Fibroblast of upper back skin (primary cell): ENCODE data around the gene PTCHD1.

Experiments used
- DNase-seq: peaks from one replicate; pipeline ENCODE4 v3.0.0-alpha.2; 2013

The PTCHD1 gene

GRCh38 chrX:23422912-23423311 lies 88.3 kb downstream of the PTCHD1 start:
- DNase-seq, result no peak

- DNase-seq, result peak; percentile 71
Measured at GRCh38 chrX:23434356-23434884, 99.8 kb downstream of the PTCHD1 start.

- DNase-seq, result no peak
Measured at GRCh38 chrX:23435108-23435507, 100.5 kb downstream of the PTCHD1 start.

- no peak for DNase-seq
Measured at GRCh38 chrX:23435575-23435974, 100.9 kb downstream of the PTCHD1 start.

GRCh38 chrX:23436875-23437274 lies 102.2 kb downstream of the PTCHD1 start:
- no peak for DNase-seq

- DNase-seq, result no peak
Measured at GRCh38 chrX:23451266-23451665, 116.6 kb downstream of the PTCHD1 start.
